ENCODE results near the gene TET2. TPM values are rescaled to one million over a fixed set of nuclear protein-coding genes. Genes with fewer than 3 reads are reported as not detected.

TET2 gene
- total RNA-seq, 3 donors from 2014 or later (not counting 1 experiment from before 2014, with no cell fraction given): 80.0 to 91.6 (median 82.8) TPM

GRCh38 chr4:105191621-105192210 is 45.0 kb downstream of the TET2 start:
- H3K9me3 Mint-ChIP-seq: no peaks in the 10 kb centered on the region
- TF ChIP-seq CTCF (IDR thresholded peaks at IDR 0.05): no peak
- Histone ChIP-seq H3K9me3 (ENCODE audit: control insufficient read depth, insufficient read depth, low read length) (no peaks in the 10 kb centered on the region), H3K27me3 (ENCODE audit: control insufficient read depth, insufficient read depth, low read length) (no peaks in the 10 kb centered on the region), H3K4me3 (ENCODE audit: low read length) (no peak overlapping the region), H3K36me3 (ENCODE audit: control insufficient read depth, insufficient read depth, low read length) (peaks cover 10% of the 10 kb centered on the region), H3K4me1 (ENCODE audit: control insufficient read depth, insufficient read depth, low read length) (no peaks in the 10 kb centered on the region), H3K27ac (ENCODE audit: low read length) (peak overlapping the region; percentile 26)
- H3K36me3 Mint-ChIP-seq: no peaks in the 10 kb centered on the region
- peaks cover 60 to 65% of the 10 kb centered on the region in 2 donors for H3K4me1 Mint-ChIP-seq
- H3K27ac Mint-ChIP-seq: peak overlapping the region; percentile 3 to 68
- intact Hi-C loops (cut with micrococcal nuclease): loop anchor here (5.0 kb wide), 1 partner anchor 281 kb away; the partner anchor contains the start of gene PPA2
- no peak overlapping the region for H3K4me3 Mint-ChIP-seq
- 86% methylated on average over 2 of the region's 3 CpGs for WGBS (ENCODE audit: insufficient coverage)
- no peak for DNase-seq
- no peaks in the 10 kb centered on the region for H3K27me3 Mint-ChIP-seq (ENCODE audit: low read depth in 2 of 2)
- ATAC-seq: no peak

GRCh38 chr4:105192474-105192873 is 45.8 kb downstream of the TET2 start:
- Mint-ChIP-seq H3K9me3 (no peaks in the 10 kb centered on the region), H3K27ac (peak overlapping the region in 1 of 2 donors; percentile 6), H3K4me1 (peaks cover 64 to 72% of the 10 kb centered on the region in 2 donors), H3K36me3 (no peaks in the 10 kb centered on the region), H3K4me3 (no peak overlapping the region), H3K27me3 (ENCODE audit: low read depth in 2 of 2) (no peaks in the 10 kb centered on the region)
- H3K4me3 ChIP-seq (ENCODE audit: low read length): no peak overlapping the region
- H3K36me3 ChIP-seq (ENCODE audit: control insufficient read depth, insufficient read depth, low read length): peaks cover 10% of the 10 kb centered on the region
- ATAC-seq (no peak), DNase-seq (no peak)
- no peak overlapping the region for H3K27ac ChIP-seq (ENCODE audit: low read length)
- no peak for TF ChIP-seq CTCF (IDR thresholded peaks at IDR 0.05)
- H3K27me3 ChIP-seq (ENCODE audit: control insufficient read depth, insufficient read depth, low read length): no peaks in the 10 kb centered on the region
- intact Hi-C loops (cut with micrococcal nuclease): loop anchor here (5.0 kb wide), 1 partner anchor 280 kb away; the partner anchor contains the start of gene PPA2
- H3K9me3 ChIP-seq (ENCODE audit: control insufficient read depth, insufficient read depth, low read length): no peaks in the 10 kb centered on the region
- no peaks in the 10 kb centered on the region for H3K4me1 ChIP-seq (ENCODE audit: control insufficient read depth, insufficient read depth, low read length)

GRCh38 chr4:105192910-105193309 is 46.2 kb downstream of the TET2 start:
- peak overlapping the region; percentile 2 to 6 for H3K27ac Mint-ChIP-seq
- TF ChIP-seq CTCF (IDR thresholded peaks at IDR 0.05): no peak
- no peak overlapping the region for H3K4me3 Mint-ChIP-seq
- no peaks in the 10 kb centered on the region for H3K27me3 ChIP-seq (ENCODE audit: control insufficient read depth, insufficient read depth, low read length)
- H3K9me3 Mint-ChIP-seq: no peaks in the 10 kb centered on the region
- ATAC-seq (no peak), DNase-seq (no peak)
- no peaks in the 10 kb centered on the region for H3K36me3 Mint-ChIP-seq
- peaks cover 10% of the 10 kb centered on the region for H3K36me3 ChIP-seq (ENCODE audit: control insufficient read depth, insufficient read depth, low read length)
- intact Hi-C loops (cut with micrococcal nuclease): loop anchor here (5.0 kb wide), 1 partner anchor 279 kb away; the partner anchor contains the start of gene PPA2
- H3K27ac ChIP-seq (ENCODE audit: low read length): no peak overlapping the region
- WGBS (ENCODE audit: insufficient coverage): 96% methylated on average over 1 of the region's 1 CpG
- peaks cover 63 to 70% of the 10 kb centered on the region in 2 donors for H3K4me1 Mint-ChIP-seq
- no peak overlapping the region for H3K4me3 ChIP-seq (ENCODE audit: low read length)
- no peaks in the 10 kb centered on the region for H3K4me1 ChIP-seq (ENCODE audit: control insufficient read depth, insufficient read depth, low read length)
- no peaks in the 10 kb centered on the region for H3K9me3 ChIP-seq (ENCODE audit: control insufficient read depth, insufficient read depth, low read length)
- no peaks in the 10 kb centered on the region for H3K27me3 Mint-ChIP-seq (ENCODE audit: low read depth in 2 of 2)

GRCh38 chr4:105193536-105193935 is 46.9 kb downstream of the TET2 start:
- intact Hi-C loops (cut with micrococcal nuclease): loop anchor here (5.0 kb wide), 1 partner anchor 279 kb away; the partner anchor contains the start of gene PPA2
- H3K4me3 Mint-ChIP-seq: no peak overlapping the region

More at GRCh38 chr4:105193536-105193935, 46.9 kb downstream of the TET2 start:
- H3K27me3 Mint-ChIP-seq (ENCODE audit: low read depth in 2 of 2): no peaks in the 10 kb centered on the region
- Histone ChIP-seq H3K4me1 (ENCODE audit: control insufficient read depth, insufficient read depth, low read length) (no peaks in the 10 kb centered on the region), H3K9me3 (ENCODE audit: control insufficient read depth, insufficient read depth, low read length) (no peaks in the 10 kb centered on the region), H3K27me3 (ENCODE audit: control insufficient read depth, insufficient read depth, low read length) (no peaks in the 10 kb centered on the region), H3K36me3 (ENCODE audit: control insufficient read depth, insufficient read depth, low read length) (peaks cover 10% of the 10 kb centered on the region), H3K4me3 (ENCODE audit: low read length) (no peak overlapping the region), H3K27ac (ENCODE audit: low read length) (no peak overlapping the region)
- H3K27ac Mint-ChIP-seq: no peak overlapping the region
- ATAC-seq (no peak), DNase-seq (no peak)
- WGBS (ENCODE audit: insufficient coverage): 100% methylated on average over 2 of the region's 3 CpGs
- H3K36me3 Mint-ChIP-seq: no peaks in the 10 kb centered on the region
- no peaks in the 10 kb centered on the region for H3K9me3 Mint-ChIP-seq
- H3K4me1 Mint-ChIP-seq: peaks cover 59 to 65% of the 10 kb centered on the region in 2 donors
- no peak for TF ChIP-seq CTCF (IDR thresholded peaks at IDR 0.05)
